Naive thymus-derived CD4-positive, alpha-beta T cell (primary cell): ENCODE results near the gene SORCS2. TPM values are rescaled to one million over a fixed set of nuclear protein-coding genes. Genes with fewer than 3 reads are reported as not detected.
"Not testable (repeated sequence)": the region's sequence is repeated elsewhere in the genome, so short reads cannot be mapped to it uniquely, and the experiment has no call there.

Experiments
- ATAC-seq: fragments of 150-1000 bp; cut with Tn5 transposase; 2 replicates; pipeline ENCODE4 v1.10.0; 2021; ENCODE audit warnings: mild to moderate bottlenecking, moderate library complexity
- CTCF ChIA-PET: fragments of 350-600 bp; sonication (Branson Sonifier 250); formaldehyde crosslinking; loops from one replicate; lab custom pipeline; 2021; ENCODE audit warnings: antibody characterized with exemption; lab: Charles Lee
- POLR2A ChIA-PET: fragments of 350-600 bp; sonication (Branson Sonifier 250); formaldehyde crosslinking; loops from one replicate; lab custom pipeline; 2021; ENCODE audit warnings: antibody characterized with exemption, inconsistent platforms; lab: Charles Lee
- DNase-seq, 9 donors: peaks; one replicate each; pipeline versions ENCODE4 v3.0.0 to v3.0.0-alpha.2; 2020 to 2022; ENCODE audit warnings: mixed read lengths in 1 of 9
- H3K27ac ChIP-seq: one replicate; pipeline ENCODE4 v1.7.0; 2013; ENCODE audit warnings: mild to moderate bottlenecking, low read depth, low read length, moderate library complexity
- H3K27me3 ChIP-seq, 2 donors: one replicate each; pipeline ENCODE4 v1.7.0; 2013; ENCODE audit warnings: low read length in 2 of 2, mild to moderate bottlenecking in 2 of 2, moderate library complexity in 2 of 2; ENCODE audit not compliant: control insufficient read depth in 2 of 2, insufficient read depth in 2 of 2
- H3K36me3 ChIP-seq, 3 experiments: 1 replicate in 2 of 3; 2 replicates in 1 of 3; pipeline ENCODE4 v1.7.0; 2013; ENCODE audit warnings: low read length in 3 of 3, mild to moderate bottlenecking in 3 of 3, moderate library complexity in 1 of 3; ENCODE audit not compliant: insufficient read depth in 3 of 3, control insufficient read depth in 2 of 3
- H3K4me1 ChIP-seq, 2 donors: one replicate each; pipeline ENCODE4 v1.7.0; 2013; ENCODE audit warnings: low read length in 2 of 2, mild to moderate bottlenecking in 2 of 2, moderate library complexity in 1 of 2; ENCODE audit not compliant: control insufficient read depth in 2 of 2, insufficient read depth in 2 of 2
- H3K4me3 ChIP-seq: 2 replicates; pipeline ENCODE4 v1.7.0; 2013; ENCODE audit warnings: mild to moderate bottlenecking, low read length
- H3K9me3 ChIP-seq, 3 experiments: 1 replicate in 2 of 3; 2 replicates in 1 of 3; pipeline ENCODE4 v1.7.0; 2013; ENCODE audit warnings: low read length in 3 of 3; ENCODE audit not compliant: control insufficient read depth in 2 of 3
- H3K27ac Mint-ChIP-seq, 9 donors: one replicate each; pipeline ENCODE4 v1.8.0; 2020 to 2022; ENCODE audit warnings: mixed read lengths in 9 of 9, mild to moderate bottlenecking in 8 of 9, moderate library complexity in 5 of 9, inconsistent platforms in 2 of 9
- H3K27me3 Mint-ChIP-seq, 5 donors: one replicate each; pipeline ENCODE4 v1.8.0; 2021 to 2022; ENCODE audit warnings: mixed read lengths in 5 of 5, mild to moderate bottlenecking in 1 of 5
- H3K36me3 Mint-ChIP-seq, 5 donors: one replicate each; pipeline ENCODE4 v1.8.0; 2020 to 2022; ENCODE audit warnings: mixed read lengths in 5 of 5, mild to moderate bottlenecking in 3 of 5, inconsistent platforms in 1 of 5
- H3K4me1 Mint-ChIP-seq, 7 donors: one replicate each; pipeline ENCODE4 v1.8.0; 2020 to 2022; ENCODE audit warnings: mixed read lengths in 7 of 7, mild to moderate bottlenecking in 3 of 7, inconsistent platforms in 1 of 7
- H3K4me3 Mint-ChIP-seq, 10 donors: one replicate each; pipeline ENCODE4 v1.8.0; 2020 to 2022; ENCODE audit warnings: mild to moderate bottlenecking in 10 of 10, mixed read lengths in 10 of 10, moderate library complexity in 6 of 10, inconsistent platforms in 2 of 10
- H3K9me3 Mint-ChIP-seq, 11 donors: one replicate each; pipeline ENCODE4 v1.8.0; 2020 to 2022; ENCODE audit warnings: mixed read lengths in 11 of 11, mild to moderate bottlenecking in 4 of 11, inconsistent platforms in 1 of 11, moderate library complexity in 1 of 11
- intact Hi-C, 2 donors: fragments of 100-400 bp; cut with micrococcal nuclease; formaldehyde crosslinking; loops; one replicate each; pipeline ENCODE4 v1.15.1; 2023
- polyA plus RNA-seq, 2 donors: library from polyadenylated mRNA; unstranded; fragments of 300-500 nt; fragmentation: Illumina TruSeq; gene quantifications; one replicate each; pipeline ENCODE4 v1.2.3, GENCODE V29; 2021
- total RNA-seq, 6 experiments: library from RNA in 5 of 6; stranded (reverse) in 5 of 6; gene quantifications; 1 replicate in 5 of 6; 2 replicates in 1 of 6; pipeline ENCODE4 v1.2.3 and lab custom pipeline; 2021 to 2026

SORCS2 gene
- total and polyA plus RNA-seq, 7 experiments from 2014 or later = 0.10 TPM; not detected in 6

GRCh38 chr4:7571701-7572100, 379.4 kb downstream of the SORCS2 start:
- peaks cover 0 to 12% (median under 1%) of the 10 kb centered on the region in 3 experiments for H3K9me3 ChIP-seq
- CTCF ChIA-PET = no interaction called here
- intact Hi-C loops = no loop called here

DNA sequence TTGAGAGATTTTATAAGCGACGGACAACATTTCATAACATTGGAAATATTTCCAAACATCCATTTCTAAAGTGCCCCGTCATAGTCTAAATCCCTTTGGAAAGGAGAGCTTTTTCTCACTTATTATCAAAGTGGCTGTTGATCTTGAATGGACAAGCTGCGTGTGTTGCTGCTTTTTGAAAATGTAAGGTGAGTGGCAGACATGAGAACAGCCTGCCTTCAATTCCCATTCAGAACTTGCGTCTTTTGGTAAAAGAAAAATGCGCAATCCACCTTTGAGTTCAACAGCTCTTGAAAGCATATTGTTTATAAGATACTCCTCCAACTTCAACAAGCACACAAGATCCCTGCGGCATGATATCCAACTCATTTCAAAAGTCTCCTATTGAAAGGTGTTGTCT, 380.6 kb downstream of the SORCS2 start:
- Histone ChIP-seq H3K4me1 (no peaks in the 10 kb centered on the region), H3K27me3 (no peaks in the 10 kb centered on the region), H3K9me3 (peaks cover 0 to 23% (median 7%) of the 10 kb centered on the region in 3 experiments), H3K36me3 (no peaks in the 10 kb centered on the region), H3K4me3 (no peak overlapping the region), H3K27ac (no peak overlapping the region)
- Mint-ChIP-seq H3K9me3 (peaks cover 17 to 35% (median 27%) of the 10 kb centered on the region in 11 donors), H3K36me3 (peaks cover 0 to 20% (median 3%) of the 10 kb centered on the region in 5 donors), H3K4me3 (no peak overlapping the region), H3K4me1 (peaks cover 0 to 4% (median 0%) of the 10 kb centered on the region in 7 donors), H3K27ac (no peak overlapping the region), H3K27me3 (peaks cover 0 to 28% (median 12%) of the 10 kb centered on the region in 5 donors)
- ATAC-seq (no peak), DNase-seq (no peak)
- intact Hi-C loops = no loop called here
- CTCF ChIA-PET = no interaction called here
- POLR2A ChIA-PET = no interaction called here

More at GRCh38 chr4:7571701-7572100, 379.4 kb downstream of the SORCS2 start:
- H3K9me3 Mint-ChIP-seq = peaks cover 11 to 23% (median 16%) of the 10 kb centered on the region in 11 donors
- no peaks in the 10 kb centered on the region for H3K36me3 ChIP-seq
- H3K4me3 ChIP-seq = no peak overlapping the region
- H3K4me1 Mint-ChIP-seq = peaks cover 0 to 4% (median 0%) of the 10 kb centered on the region in 7 donors
- H3K27ac ChIP-seq = no peak overlapping the region
- no peak for ATAC-seq
- POLR2A ChIA-PET = no interaction called here
- peaks cover 0 to 28% (median 12%) of the 10 kb centered on the region in 5 donors for H3K27me3 Mint-ChIP-seq
- H3K27me3 ChIP-seq = no peaks in the 10 kb centered on the region
- H3K27ac Mint-ChIP-seq = no peak overlapping the region
- no peak for DNase-seq
- peaks cover 0 to 16% (median 0%) of the 10 kb centered on the region in 5 donors for H3K36me3 Mint-ChIP-seq
- no peaks in the 10 kb centered on the region for H3K4me1 ChIP-seq
- H3K4me3 Mint-ChIP-seq = no peak overlapping the region

DNA sequence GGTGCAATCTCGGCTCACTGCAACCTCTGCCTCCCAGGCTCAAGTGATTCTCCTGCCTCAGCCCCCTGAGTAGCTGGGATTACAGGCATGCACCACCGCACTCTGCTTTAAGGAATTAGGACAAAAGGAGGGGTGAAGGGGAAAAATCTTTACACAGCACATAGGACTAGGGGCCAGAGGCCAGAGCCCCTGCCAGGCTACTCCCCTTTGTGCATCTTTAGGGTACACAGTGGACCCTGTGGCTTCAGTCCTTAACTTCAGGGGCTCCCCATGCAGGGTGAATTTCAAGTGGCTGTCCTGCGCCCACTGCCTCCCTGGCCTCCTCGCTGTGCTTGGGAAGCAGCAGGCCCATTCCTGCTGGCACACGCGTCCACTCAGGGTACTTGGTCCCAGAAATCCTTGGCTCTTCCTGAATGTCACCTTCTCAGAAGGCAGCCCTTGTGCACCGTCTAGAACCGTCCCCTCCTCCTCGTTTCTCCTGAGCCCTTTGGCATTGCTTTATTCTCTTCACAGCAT, 381.3 kb downstream of the SORCS2 start:
- Mint-ChIP-seq H3K4me1 (peaks cover 0 to 4% (median 0%) of the 10 kb centered on the region in 7 donors), H3K27ac (no peak overlapping the region), H3K27me3 (peaks cover 0 to 28% (median 12%) of the 10 kb centered on the region in 5 donors), H3K4me3 (no peak overlapping the region), H3K9me3 (peaks cover 17 to 42% (median 33%) of the 10 kb centered on the region in 11 donors), H3K36me3 (peaks cover 0 to 22% (median 3%) of the 10 kb centered on the region in 5 donors)
- ChIA-PET POLR2A (no interaction called here), CTCF (no interaction called here)
- DNase-seq (no peak), ATAC-seq (no peak)
- Histone ChIP-seq H3K4me1 (no peaks in the 10 kb centered on the region), H3K9me3 (peaks cover 0 to 30% (median 7%) of the 10 kb centered on the region in 3 experiments), H3K27ac (no peak overlapping the region), H3K27me3 (no peaks in the 10 kb centered on the region), H3K36me3 (no peaks in the 10 kb centered on the region), H3K4me3 (no peak overlapping the region)
- intact Hi-C loops = no loop called here

- POLR2A ChIA-PET = no interaction called here
- H3K4me1 Mint-ChIP-seq = peaks cover 0 to 4% (median 0%) of the 10 kb centered on the region in 7 donors
- no peak overlapping the region for H3K27ac Mint-ChIP-seq
- peaks cover 0 to 28% (median 12%) of the 10 kb centered on the region in 5 donors for H3K27me3 Mint-ChIP-seq
- intact Hi-C loops = no loop called here
- peaks cover 0 to 36% (median 7%) of the 10 kb centered on the region in 3 experiments for H3K9me3 ChIP-seq
- H3K4me1 ChIP-seq = no peaks in the 10 kb centered on the region
- no peaks in the 10 kb centered on the region for H3K36me3 ChIP-seq
- H3K27ac ChIP-seq = no peak overlapping the region
- no peak overlapping the region for H3K4me3 ChIP-seq
- H3K9me3 Mint-ChIP-seq = peaks cover 17 to 50% (median 39%) of the 10 kb centered on the region in 11 donors
- no peak overlapping the region for H3K4me3 Mint-ChIP-seq
- peaks cover 0 to 27% (median 3%) of the 10 kb centered on the region in 5 donors for H3K36me3 Mint-ChIP-seq
- DNase-seq (no peak), ATAC-seq (no peak)
- no peaks in the 10 kb centered on the region for H3K27me3 ChIP-seq
- CTCF ChIA-PET = no interaction called here
These were observed 382.1 kb downstream of the SORCS2 start for GRCh38 chr4:7574287-7575014.

- Mint-ChIP-seq H3K36me3 (peaks cover 0 to 29% (median 3%) of the 10 kb centered on the region in 5 donors), H3K27me3 (peaks cover 0 to 30% (median 12%) of the 10 kb centered on the region in 5 donors), H3K27ac (no peak overlapping the region), H3K9me3 (peaks cover 22 to 56% (median 42%) of the 10 kb centered on the region in 11 donors), H3K4me1 (peaks cover 0 to 4% (median 0%) of the 10 kb centered on the region in 7 donors), H3K4me3 (no peak overlapping the region)
- Histone ChIP-seq H3K4me1 (no peaks in the 10 kb centered on the region), H3K27me3 (no peaks in the 10 kb centered on the region), H3K36me3 (no peaks in the 10 kb centered on the region), H3K9me3 (peaks cover 0 to 44% (median 7%) of the 10 kb centered on the region in 3 experiments), H3K4me3 (no peak overlapping the region), H3K27ac (no peak overlapping the region)
- ChIA-PET POLR2A (no interaction called here), CTCF (no interaction called here)
- ATAC-seq = no peak
- no peak for DNase-seq
- intact Hi-C loops = no loop called here
These were observed 383.1 kb downstream of the SORCS2 start for GRCh38 chr4:7575426-7575825.

- H3K9me3 ChIP-seq = peaks cover 0 to 44% (median 7%) of the 10 kb centered on the region in 3 experiments
- H3K4me3 Mint-ChIP-seq, H3K27me3 ChIP-seq, DNase-seq, H3K27ac ChIP-seq, H3K4me3 ChIP-seq, ATAC-seq, CTCF ChIA-PET, H3K27ac Mint-ChIP-seq, POLR2A ChIA-PET, H3K4me1 Mint-ChIP-seq, intact Hi-C loops, H3K36me3 ChIP-seq, H3K4me1 ChIP-seq: not testable (repeated sequence)
- H3K27me3 Mint-ChIP-seq = peaks cover 0 to 22% (median 6%) of the 10 kb centered on the region in 5 donors
- H3K9me3 Mint-ChIP-seq = peaks cover 22 to 64% (median 44%) of the 10 kb centered on the region in 11 donors
- peaks cover 0 to 29% (median 3%) of the 10 kb centered on the region in 5 donors for H3K36me3 Mint-ChIP-seq
These were observed 385.2 kb downstream of the SORCS2 start for GRCh38 chr4:7577361-7578039.
